Left kidney (tissue), 2 donors: Measurements from ENCODE around the gene GPANK1. TPM values are rescaled to one million over a fixed set of nuclear protein-coding genes. Genes with fewer than 3 reads are reported as not detected.

ENCODE experiments used
- DNase-seq: peaks from one replicate; pipeline ENCODE4 v3.0.0-alpha.2; 2013
- polyA plus RNA-seq: library from polyadenylated mRNA; unstranded; fragments of 120-200 nt; gene quantifications from one replicate; pipeline ENCODE4 v1.2.1, GENCODE V29; 2013; ENCODE audit not compliant: insufficient read length

The GPANK1 gene
- polyA plus RNA-seq, 1 donor = 27.5 TPM

- peak; percentile 69 for DNase-seq
Measured at GRCh38 chr6:31620586-31621319, 44.0 kb downstream of the GPANK1 start, which contains the start of gene PRRC2A. TSS of gene PRRC2A (plus strand) at chr6:31620715. CDS start at chr6:31622790, 2,075 bp downstream.

GRCh38 chr6:31619805-31620585, 44.8 kb downstream of the GPANK1 start:
- peak; percentile 98 for DNase-seq

GRCh38 chr6:31617010-31617409, 47.8 kb downstream of the GPANK1 start:
- no peak for DNase-seq

GRCh38 chr6:31615748-31616147, 49.0 kb downstream of the GPANK1 start:
- DNase-seq = no peak

GRCh38 chr6:31614684-31615578, 49.9 kb downstream of the GPANK1 start, which contains the start of gene AIF1:
TSS of gene AIF1 (plus strand) at chr6:31615234. CDS start at chr6:31615330, 96 bp downstream.
- DNase-seq = no peak

- no peak for DNase-seq
Measured at GRCh38 chr6:31614075-31614619, 50.6 kb downstream of the GPANK1 start.

Other genes with a start within 250 kb of the GPANK1 start
- 2.1 TPM for gene MICB, start 166.9 kb downstream of the GPANK1 start, polyA plus RNA-seq
- 11.9 TPM for gene MCCD1, start 136.0 kb downstream of the GPANK1 start, polyA plus RNA-seq
- gene DDX39B, start 123.0 kb downstream of the GPANK1 start, polyA plus RNA-seq = 785 TPM
- 8.6 TPM for gene ATP6V1G2, start 118.4 kb downstream of the GPANK1 start, polyA plus RNA-seq
- gene NFKBIL1, start 117.4 kb downstream of the GPANK1 start, polyA plus RNA-seq = 15.7 TPM
- 0.40 TPM for gene LTA, start 92.7 kb downstream of the GPANK1 start, polyA plus RNA-seq
- 0.17 TPM for gene TNF, start 89.4 kb downstream of the GPANK1 start, polyA plus RNA-seq
- gene LTB, start 82.6 kb downstream of the GPANK1 start, polyA plus RNA-seq = 0.91 TPM
- 2.6 TPM for gene LST1, start 78.7 kb downstream of the GPANK1 start, polyA plus RNA-seq
- gene NCR3, start 72.0 kb downstream of the GPANK1 start, polyA plus RNA-seq = not detected
- 60.5 TPM for gene AIF1, start 49.8 kb downstream of the GPANK1 start, polyA plus RNA-seq
- 184 TPM for gene PRRC2A, start 44.3 kb downstream of the GPANK1 start, polyA plus RNA-seq
- gene BAG6, start 12.3 kb downstream of the GPANK1 start, polyA plus RNA-seq = 242 TPM
- 95.0 TPM for gene APOM, start 9.1 kb downstream of the GPANK1 start, polyA plus RNA-seq
- 18.2 TPM for gene C6orf47, start 4.2 kb downstream of the GPANK1 start, polyA plus RNA-seq
- 237 TPM for gene CSNK2B, start 1.1 kb upstream of the GPANK1 start, polyA plus RNA-seq
- gene LY6G5B, start 5.0 kb upstream of the GPANK1 start, polyA plus RNA-seq = 31.1 TPM
- 2.7 TPM for gene LY6G5C, start 16.1 kb upstream of the GPANK1 start, polyA plus RNA-seq
- gene ABHD16A, start 38.3 kb upstream of the GPANK1 start, polyA plus RNA-seq = 60.7 TPM
- gene LY6G6F, start 41.9 kb upstream of the GPANK1 start, polyA plus RNA-seq = 0.32 TPM
- not detected for gene LY6G6D, start 50.4 kb upstream of the GPANK1 start, polyA plus RNA-seq
- gene LY6G6C, start 56.7 kb upstream of the GPANK1 start, polyA plus RNA-seq = 1.1 TPM
- gene MPIG6B, start 58.4 kb upstream of the GPANK1 start, polyA plus RNA-seq = 1.7 TPM
- gene DDAH2, start 64.3 kb upstream of the GPANK1 start, polyA plus RNA-seq = 148 TPM
- gene CLIC1, start 71.5 kb upstream of the GPANK1 start, polyA plus RNA-seq = 268 TPM
- gene MSH5, start 75.0 kb upstream of the GPANK1 start, polyA plus RNA-seq = 62.2 TPM
- gene SAPCD1, start 97.7 kb upstream of the GPANK1 start, polyA plus RNA-seq = 16.0 TPM
- 8.5 TPM for gene VWA7, start 112.3 kb upstream of the GPANK1 start, polyA plus RNA-seq
- gene VARS1, start 130.8 kb upstream of the GPANK1 start, polyA plus RNA-seq = 69.7 TPM
- 71.7 TPM for gene LSM2, start 142.0 kb upstream of the GPANK1 start, polyA plus RNA-seq
- gene HSPA1L, start 150.3 kb upstream of the GPANK1 start, polyA plus RNA-seq = 3.8 TPM
- gene HSPA1A, start 150.5 kb upstream of the GPANK1 start, polyA plus RNA-seq = 72.3 TPM
- gene HSPA1B, start 162.7 kb upstream of the GPANK1 start, polyA plus RNA-seq = 112 TPM
- 66.3 TPM for gene NEU1, start 197.8 kb upstream of the GPANK1 start, polyA plus RNA-seq
- 52.6 TPM for gene SLC44A4, start 214.0 kb upstream of the GPANK1 start, polyA plus RNA-seq
- gene EHMT2, start 232.7 kb upstream of the GPANK1 start, polyA plus RNA-seq = 84.3 TPM
- 23.1 TPM for gene ZBTB12, start 237.1 kb upstream of the GPANK1 start, polyA plus RNA-seq